Measurements from ENCODE around the gene TMEM250. TPM values are rescaled to one million over a fixed set of nuclear protein-coding genes. Genes with fewer than 3 reads are reported as not detected.

TMEM250 gene
- total and polyA plus RNA-seq, 3 donors from 2014 or later: 29.4 to 73.0 (median 57.8) TPM

GRCh38 chr9:136075881-136076678 lies 42.6 kb downstream of the TMEM250 start:
- no peak overlapping the region for H3K4me3 ChIP-seq
- WGBS, 2 donors: 88 to 90% methylated on average over 24 to 26 of the region's 26 CpGs
- H3K36me3 ChIP-seq (ENCODE audit: low read depth, missing control alignments): no peaks in the 10 kb centered on the region
- intact Hi-C loops (cut with DNase I; ENCODE audit: low total_unique reads): no loop called here
- no peaks in the 10 kb centered on the region for H3K27me3 ChIP-seq
- no peak overlapping the region for H3K27ac ChIP-seq
- DNase-seq: no peak
- H3K9me3 ChIP-seq: no peaks in the 10 kb centered on the region
- TF ChIP-seq POLR2A (IDR thresholded peaks at IDR 0.05) (no peak), CTCF (IDR thresholded peaks at IDR 0.05) (no peak)
- peaks cover 5% of the 10 kb centered on the region for H3K4me1 ChIP-seq

DNA sequence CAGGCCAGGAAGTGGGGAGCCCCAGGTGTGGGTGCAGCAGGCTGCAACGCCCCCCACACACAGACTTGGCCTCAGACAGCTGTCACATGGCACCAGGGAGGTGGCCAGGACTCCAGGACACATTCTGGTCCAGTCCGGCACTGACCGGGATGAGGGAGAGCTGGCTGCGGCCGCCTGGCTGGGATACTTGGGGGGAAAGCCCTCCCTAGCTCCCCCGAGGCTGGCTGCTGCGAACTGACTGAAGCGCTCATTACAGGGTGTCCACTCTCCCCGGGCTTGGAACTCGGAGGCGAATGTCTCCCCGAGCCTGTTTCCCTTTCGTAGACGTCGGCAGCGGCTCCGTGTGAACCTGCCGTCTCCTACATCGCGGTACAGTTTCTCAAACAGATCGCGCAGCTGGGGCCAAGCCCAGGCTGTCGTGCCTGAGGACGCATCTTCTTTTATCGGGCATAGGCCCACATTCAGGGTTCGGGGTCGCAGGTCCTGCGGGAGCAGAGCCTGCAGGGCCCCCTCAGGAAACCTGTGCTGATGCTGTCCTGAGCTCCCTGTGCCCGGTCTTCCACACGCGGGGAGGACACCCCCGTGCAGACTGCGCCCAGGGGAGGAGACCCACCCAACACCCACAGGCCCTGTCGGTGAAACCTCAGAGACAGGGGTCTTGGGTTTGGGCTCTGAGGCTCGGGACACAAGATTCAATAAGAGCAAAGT lies 43.4 kb downstream of the TMEM250 start:
- WGBS, 2 donors: 85 to 92% methylated on average over 20 to 35 of the region's 35 CpGs

GRCh38 chr9:136074706-136075105 lies 44.0 kb downstream of the TMEM250 start:
- Histone ChIP-seq H3K9me3 (no peaks in the 10 kb centered on the region), H3K4me3 (no peak overlapping the region), H3K27me3 (no peaks in the 10 kb centered on the region), H3K4me1 (peaks cover 5% of the 10 kb centered on the region), H3K36me3 (ENCODE audit: low read depth, missing control alignments) (no peaks in the 10 kb centered on the region), H3K27ac (no peak overlapping the region)
- intact Hi-C loops (cut with DNase I; ENCODE audit: low total_unique reads): no loop called here
- no peak for DNase-seq
- 90 to 96% methylated on average over 28 of the region's 28 CpGs for WGBS, 2 donors
- TF ChIP-seq POLR2A (IDR thresholded peaks at IDR 0.05) (no peak), CTCF (IDR thresholded peaks at IDR 0.05) (no peak)

More for the DNA sequence above, 43.4 kb downstream of the TMEM250 start:
- Histone ChIP-seq H3K27me3 (no peaks in the 10 kb centered on the region), H3K27ac (no peak overlapping the region), H3K4me1 (peaks cover 5% of the 10 kb centered on the region), H3K9me3 (no peaks in the 10 kb centered on the region), H3K4me3 (no peak overlapping the region), H3K36me3 (ENCODE audit: low read depth, missing control alignments) (no peaks in the 10 kb centered on the region)
- no peak for TF ChIP-seq CTCF (IDR thresholded peaks at IDR 0.05)
- no peak for TF ChIP-seq POLR2A (IDR thresholded peaks at IDR 0.05)
- no peak for DNase-seq
- intact Hi-C loops (cut with DNase I; ENCODE audit: low total_unique reads): no loop called here

Other genes starting within 250 kb of the TMEM250 start
- gene CAMSAP1, start 211.3 kb downstream of the TMEM250 start, total RNA-seq: 100 to 1,000 TPM in 1 of 2 donors, 10 to 100 TPM in 1; 93.7 to 102 TPM
- 44.1 TPM for gene CAMSAP1, start 211.3 kb downstream of the TMEM250 start, polyA plus RNA-seq (ENCODE audit: insufficient read depth, low read depth, low replicate concordance)
- gene UBAC1, start 157.5 kb downstream of the TMEM250 start, total RNA-seq: 10 to 100 TPM; 82.2 to 99.5 TPM
- 92.5 TPM for gene UBAC1, start 157.5 kb downstream of the TMEM250 start, polyA plus RNA-seq (ENCODE audit: insufficient read depth, low read depth, low replicate concordance)
- 10 to 100 TPM; 49.5 to 49.7 TPM for gene NACC2, start 23.6 kb downstream of the TMEM250 start, total RNA-seq
- gene NACC2, start 23.6 kb downstream of the TMEM250 start, polyA plus RNA-seq (ENCODE audit: insufficient read depth, low read depth, low replicate concordance): 29.3 TPM
- under 1 TPM; 0.55 to 0.62 TPM for gene LHX3, start 86.3 kb upstream of the TMEM250 start, total RNA-seq
- not detected for gene LHX3, start 86.3 kb upstream of the TMEM250 start, polyA plus RNA-seq (ENCODE audit: insufficient read depth, low read depth, low replicate concordance)
- 10 to 100 TPM; 22.1 to 23.3 TPM for gene QSOX2, start 126.9 kb upstream of the TMEM250 start, total RNA-seq
- gene QSOX2, start 126.9 kb upstream of the TMEM250 start, polyA plus RNA-seq (ENCODE audit: insufficient read depth, low read depth, low replicate concordance): 22.6 TPM
- 10 to 100 TPM; 13.8 to 61.5 TPM for gene CCDC187, start 185.2 kb upstream of the TMEM250 start, total RNA-seq
- 33.4 TPM for gene CCDC187, start 185.2 kb upstream of the TMEM250 start, polyA plus RNA-seq (ENCODE audit: insufficient read depth, low read depth, low replicate concordance)
- 100 to 1,000 TPM in 1 of 2 donors, 10 to 100 TPM in 1; 84.4 to 101 TPM for gene GPSM1, start 208.7 kb upstream of the TMEM250 start, total RNA-seq
- gene GPSM1, start 208.7 kb upstream of the TMEM250 start, polyA plus RNA-seq (ENCODE audit: insufficient read depth, low read depth, low replicate concordance): 33.5 TPM
- gene DNLZ, start 244.9 kb upstream of the TMEM250 start, total RNA-seq: 10 to 100 TPM; 48.2 to 51.1 TPM
- gene DNLZ, start 244.9 kb upstream of the TMEM250 start, polyA plus RNA-seq (ENCODE audit: insufficient read depth, low read depth, low replicate concordance): 14.0 TPM

All from testis (tissue), 3 donors.